Dedifferentiated amniotic fluid mesenchymal stem cell (primary cell): Measurements from ENCODE around the gene FNDC1.
A peak's percentile ranks its signal among the peaks of the same experiment; 100 is the strongest.

Experiments
- DNase-seq: peaks from one replicate; pipeline ENCODE4 v3.0.0-alpha.2; 2016; ENCODE audit errors: extremely low spot score

FNDC1 gene

GRCh38 chr6:159307246-159307790 is 138.1 kb downstream of the FNDC1 start:
- peak; percentile 70 for DNase-seq

GRCh38 chr6:159308198-159308597 is 139.0 kb downstream of the FNDC1 start:
- no peak for DNase-seq

- no peak for DNase-seq
These were observed 140.5 kb downstream of the FNDC1 start for GRCh38 chr6:159309723-159310122.

- DNase-seq = no peak
These were observed 142.4 kb downstream of the FNDC1 start for GRCh38 chr6:159311618-159312017.

GRCh38 chr6:159312206-159312605 is 143.0 kb downstream of the FNDC1 start:
- DNase-seq = no peak

GRCh38 chr6:159313018-159313417 is 143.8 kb downstream of the FNDC1 start:
- DNase-seq = no peak

GRCh38 chr6:159315562-159315961 is 146.4 kb downstream of the FNDC1 start:
- DNase-seq = no peak

GRCh38 chr6:159317430-159317829 is 148.2 kb downstream of the FNDC1 start:
- DNase-seq = no peak

GRCh38 chr6:159321267-159321666 is 152.1 kb downstream of the FNDC1 start:
- no peak for DNase-seq
